GM12878 (cell line): ENCODE measurements around the gene NRTN.

Experiments used
- ATF3 ChIP-seq: IDR thresholded peaks from 2 replicates; pipeline ENCODE4 v1.6.1; 2011; ENCODE audit warnings: low read depth, mild to moderate bottlenecking, low read length, moderate library complexity, borderline replicate concordance; ENCODE audit errors: extremely low read depth
- CREM ChIP-seq: IDR thresholded peaks from 2 replicates; pipeline ENCODE4 v1.6.1; 2014; ENCODE audit warnings: antibody characterized with exemption, low read depth
- EP300 ChIP-seq, 2 experiments: fragments of 150-350 bp in 1 of 2; IDR thresholded peaks; 2 replicates each; pipeline ENCODE4 v1.6.1; 2011 to 2012; ENCODE audit warnings: low read depth in 2 of 2, low read length in 2 of 2, borderline replicate concordance in 1 of 2, improper control_type of control experiment in 1 of 2, inconsistent platforms in 1 of 2; ENCODE audit not compliant: control insufficient read depth in 1 of 2
- IKZF1 ChIP-seq: fragments of 450-650 bp; conservative IDR thresholded peaks from 2 replicates; pipeline ENCODE4 v1.6.1; 2017; ENCODE audit warnings: antibody characterized with exemption, mild to moderate bottlenecking
- KDM1A ChIP-seq: fragments of 200-600 bp; sonication (generic); IDR thresholded peaks from 2 replicates; pipeline ENCODE4 v1.6.1; 2016; ENCODE audit warnings: borderline replicate concordance
- SMC3 ChIP-seq: IDR thresholded peaks from 2 replicates; pipeline ENCODE4 v1.6.1; 2011; ENCODE audit warnings: low read length, improper control_type of control experiment, borderline replicate concordance
- ZNF274 ChIP-seq: IDR thresholded peaks from one replicate; pipeline ENCODE4 v1.8.0; 2011; ENCODE audit not compliant: insufficient read length, insufficient read depth
- TF ChIP-seq, protein P1 (sequence below): fragments of 450-650 bp; IDR thresholded peaks from 2 replicates; pipeline ENCODE4 v1.6.1; 2016; ENCODE audit warnings: mild to moderate bottlenecking, moderate library complexity, borderline replicate concordance

- no peak for TF ChIP-seq ZNF274
- TF ChIP-seq SMC3, result no peak
- TF ChIP-seq EP300 (IDR thresholded peaks at IDR 0.05; ENCODE audit: borderline replicate concordance in 1 of 2, control insufficient read depth in 1 of 2, low read depth in 2 of 2, low read length in 2 of 2), result no peak
- TF ChIP-seq CREM, result no peak
- TF ChIP-seq, protein P1, sequence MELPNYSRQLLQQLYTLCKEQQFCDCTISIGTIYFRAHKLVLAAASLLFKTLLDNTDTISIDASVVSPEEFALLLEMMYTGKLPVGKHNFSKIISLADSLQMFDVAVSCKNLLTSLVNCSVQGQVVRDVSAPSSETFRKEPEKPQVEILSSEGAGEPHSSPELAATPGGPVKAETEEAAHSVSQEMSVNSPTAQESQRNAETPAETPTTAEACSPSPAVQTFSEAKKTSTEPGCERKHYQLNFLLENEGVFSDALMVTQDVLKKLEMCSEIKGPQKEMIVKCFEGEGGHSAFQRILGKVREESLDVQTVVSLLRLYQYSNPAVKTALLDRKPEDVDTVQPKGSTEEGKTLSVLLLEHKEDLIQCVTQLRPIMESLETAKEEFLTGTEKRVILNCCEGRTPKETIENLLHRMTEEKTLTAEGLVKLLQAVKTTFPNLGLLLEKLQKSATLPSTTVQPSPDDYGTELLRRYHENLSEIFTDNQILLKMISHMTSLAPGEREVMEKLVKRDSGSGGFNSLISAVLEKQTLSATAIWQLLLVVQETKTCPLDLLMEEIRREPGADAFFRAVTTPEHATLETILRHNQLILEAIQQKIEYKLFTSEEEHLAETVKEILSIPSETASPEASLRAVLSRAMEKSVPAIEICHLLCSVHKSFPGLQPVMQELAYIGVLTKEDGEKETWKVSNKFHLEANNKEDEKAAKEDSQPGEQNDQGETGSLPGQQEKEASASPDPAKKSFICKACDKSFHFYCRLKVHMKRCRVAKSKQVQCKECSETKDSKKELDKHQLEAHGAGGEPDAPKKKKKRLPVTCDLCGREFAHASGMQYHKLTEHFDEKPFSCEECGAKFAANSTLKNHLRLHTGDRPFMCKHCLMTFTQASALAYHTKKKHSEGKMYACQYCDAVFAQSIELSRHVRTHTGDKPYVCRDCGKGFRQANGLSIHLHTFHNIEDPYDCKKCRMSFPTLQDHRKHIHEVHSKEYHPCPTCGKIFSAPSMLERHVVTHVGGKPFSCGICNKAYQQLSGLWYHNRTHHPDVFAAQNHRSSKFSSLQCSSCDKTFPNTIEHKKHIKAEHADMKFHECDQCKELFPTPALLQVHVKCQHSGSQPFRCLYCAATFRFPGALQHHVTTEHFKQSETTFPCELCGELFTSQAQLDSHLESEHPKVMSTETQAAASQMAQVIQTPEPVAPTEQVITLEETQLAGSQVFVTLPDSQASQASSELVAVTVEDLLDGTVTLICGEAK, result no peak
- no peak for TF ChIP-seq IKZF1
- TF ChIP-seq ATF3, result no peak
- no peak for TF ChIP-seq KDM1A
Measured at GRCh38 chr19:5804516-5805461, at the start of gene NRTN.
